AML-193 (cell line): ENCODE measurements around the gene ASXL2.
A peak's percentile ranks its signal among the peaks of the same experiment; 100 is the strongest.
"Not testable (repeated sequence)": the region's sequence is repeated elsewhere in the genome, so short reads cannot be mapped to it uniquely, and the experiment has no call there.

Experiments used
- DNase-seq, 2 experiments: peaks; one replicate each; lab custom pipeline; 2025; lab: John Stamatoyannopoulos, UW

Gene ASXL2

GRCh38 chr2:25878361-25879132 is at the start of gene ASXL2:
Gene ASXL2 (minus strand): TSS chr2:25878487. CDS start chr2:25878222, 265 bp downstream.
- DNase-seq = peak; percentile 96 to 97

GRCh38 chr2:25926984-25927756 is 48.9 kb upstream of the ASXL2 start:
- DNase-seq = no peak

- DNase-seq = no peak
These were observed 44.2 kb upstream of the ASXL2 start for GRCh38 chr2:25922501-25922900.

GRCh38 chr2:25920786-25921415 is 42.6 kb upstream of the ASXL2 start:
- no peak for DNase-seq

GRCh38 chr2:25920336-25920735 is 42.0 kb upstream of the ASXL2 start:
- DNase-seq = no peak

- no peak for DNase-seq
These were observed 39.5 kb upstream of the ASXL2 start for GRCh38 chr2:25917832-25918231.

- DNase-seq = not testable (repeated sequence)
These were observed 39.1 kb upstream of the ASXL2 start for GRCh38 chr2:25917411-25917810.

GRCh38 chr2:25915944-25916772 is 37.9 kb upstream of the ASXL2 start:
- DNase-seq = peak in 1 of 2 experiments; percentile 17

- not testable (repeated sequence) for DNase-seq
These were observed 37.1 kb upstream of the ASXL2 start for GRCh38 chr2:25915411-25915810.

- not testable (repeated sequence) for DNase-seq
These were observed 35.3 kb upstream of the ASXL2 start for GRCh38 chr2:25913696-25913973.

GRCh38 chr2:25912851-25913695 is 34.8 kb upstream of the ASXL2 start:
- DNase-seq = no peak

GRCh38 chr2:25909574-25909973 is 31.3 kb upstream of the ASXL2 start:
- not testable (repeated sequence) for DNase-seq

GRCh38 chr2:25905126-25905525 is 26.8 kb upstream of the ASXL2 start:
- no peak for DNase-seq

- no peak for DNase-seq
These were observed 25.0 kb upstream of the ASXL2 start for GRCh38 chr2:25903216-25903776.

GRCh38 chr2:25899404-25899970 is 21.2 kb upstream of the ASXL2 start:
- no peak for DNase-seq

- DNase-seq = peak; percentile 9 to 13
These were observed 19.2 kb upstream of the ASXL2 start for GRCh38 chr2:25897506-25897905.

- not testable (repeated sequence) for DNase-seq
These were observed 18.0 kb upstream of the ASXL2 start for GRCh38 chr2:25896308-25896707.

GRCh38 chr2:25895610-25896009 is 17.3 kb upstream of the ASXL2 start:
- no peak for DNase-seq

- no peak for DNase-seq
These were observed 16.7 kb upstream of the ASXL2 start for GRCh38 chr2:25895018-25895417.

GRCh38 chr2:25894135-25894830 is 16.0 kb upstream of the ASXL2 start:
- no peak for DNase-seq
